OCI-LY7 (cell line): ENCODE results near the gene USE1.

Source experiments
- EZH2phosphoT487 ChIP-seq: fragments of 200-600 bp; sonication (generic); IDR thresholded peaks from 2 replicates; pipeline ENCODE4 v1.6.1; 2018; ENCODE audit warnings: low read depth, borderline replicate concordance, mild to moderate bottlenecking, mixed run types, antibody characterized with exemption, low read length, moderate library complexity, mixed read lengths
- TF ChIP-seq, protein P1 (sequence below): fragments of 200-600 bp; sonication (generic); conservative IDR thresholded peaks from 2 replicates; pipeline ENCODE4 v1.5.1; 2014; ENCODE audit warnings: mild to moderate bottlenecking, antibody characterized with exemption, low read length, moderate library complexity, mixed read lengths

GRCh38 chr19:17178291-17178690, 36.9 kb upstream of the USE1 start:
- TF ChIP-seq, protein P1, sequence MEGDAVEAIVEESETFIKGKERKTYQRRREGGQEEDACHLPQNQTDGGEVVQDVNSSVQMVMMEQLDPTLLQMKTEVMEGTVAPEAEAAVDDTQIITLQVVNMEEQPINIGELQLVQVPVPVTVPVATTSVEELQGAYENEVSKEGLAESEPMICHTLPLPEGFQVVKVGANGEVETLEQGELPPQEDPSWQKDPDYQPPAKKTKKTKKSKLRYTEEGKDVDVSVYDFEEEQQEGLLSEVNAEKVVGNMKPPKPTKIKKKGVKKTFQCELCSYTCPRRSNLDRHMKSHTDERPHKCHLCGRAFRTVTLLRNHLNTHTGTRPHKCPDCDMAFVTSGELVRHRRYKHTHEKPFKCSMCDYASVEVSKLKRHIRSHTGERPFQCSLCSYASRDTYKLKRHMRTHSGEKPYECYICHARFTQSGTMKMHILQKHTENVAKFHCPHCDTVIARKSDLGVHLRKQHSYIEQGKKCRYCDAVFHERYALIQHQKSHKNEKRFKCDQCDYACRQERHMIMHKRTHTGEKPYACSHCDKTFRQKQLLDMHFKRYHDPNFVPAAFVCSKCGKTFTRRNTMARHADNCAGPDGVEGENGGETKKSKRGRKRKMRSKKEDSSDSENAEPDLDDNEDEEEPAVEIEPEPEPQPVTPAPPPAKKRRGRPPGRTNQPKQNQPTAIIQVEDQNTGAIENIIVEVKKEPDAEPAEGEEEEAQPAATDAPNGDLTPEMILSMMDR: no peak
- no peak for TF ChIP-seq EZH2phosphoT487
